Retinal pigment epithelial cell (primary cell): ENCODE measurements around the gene CCDC91.

Experiments
- DNase-seq: peaks from one replicate; pipeline ENCODE4 v3.0.0-alpha.2; 2010; ENCODE audit warnings: low read depth
- H3K4me3 ChIP-seq: 2 replicates; pipeline ENCODE4 v1.5.1; 2011; ENCODE audit warnings: mild to moderate bottlenecking, low read length, control low read depth, moderate library complexity
- CTCF ChIP-seq: conservative IDR thresholded peaks from 2 replicates; pipeline ENCODE4 v1.5.1; 2011; ENCODE audit warnings: low read depth, low read length, control low read depth, inconsistent platforms

Gene CCDC91

GRCh38 chr12:28219827-28220226, 29.6 kb downstream of the CCDC91 start:
- no peak for DNase-seq
- TF ChIP-seq CTCF, result no peak
- no peak overlapping the region for H3K4me3 ChIP-seq

GRCh38 chr12:28222081-28222700, 31.9 kb downstream of the CCDC91 start:
- no peak for DNase-seq
- no peak overlapping the region for H3K4me3 ChIP-seq
- no peak for TF ChIP-seq CTCF

GRCh38 chr12:28223025-28223554, 32.8 kb downstream of the CCDC91 start:
- no peak overlapping the region for H3K4me3 ChIP-seq
- no peak for DNase-seq
- no peak for TF ChIP-seq CTCF

GRCh38 chr12:28223858-28224257, 33.6 kb downstream of the CCDC91 start:
- no peak for DNase-seq
- no peak overlapping the region for H3K4me3 ChIP-seq
- TF ChIP-seq CTCF, result no peak

GRCh38 chr12:28226705-28227104, 36.4 kb downstream of the CCDC91 start:
- no peak overlapping the region for H3K4me3 ChIP-seq
- no peak for DNase-seq
- TF ChIP-seq CTCF, result no peak

GRCh38 chr12:28227251-28227650, 37.0 kb downstream of the CCDC91 start:
- no peak for TF ChIP-seq CTCF
- H3K4me3 ChIP-seq, result no peak overlapping the region
- no peak for DNase-seq

- DNase-seq, result no peak
- no peak overlapping the region for H3K4me3 ChIP-seq
- no peak for TF ChIP-seq CTCF
These were observed 41.0 kb downstream of the CCDC91 start for GRCh38 chr12:28231248-28231647.
